ENCODE data around the gene KCNN3.

GRCh38 chr1:154705544-154705943 lies 164.5 kb downstream of the KCNN3 start:
- TF ChIP-seq CTCF (IDR thresholded peaks at IDR 0.05) (no peak), POLR2A (IDR thresholded peaks at IDR 0.05) (no peak), POLR2AphosphoS5 (IDR thresholded peaks at IDR 0.05) (no peak), EP300 (IDR thresholded peaks at IDR 0.05) (no peak)
